Measurements from ENCODE around the gene HMOX1.
A peak's percentile ranks its signal among the peaks of the same experiment; 100 is the strongest.
"Not testable (repeated sequence)": the region's sequence is repeated elsewhere in the genome, so short reads cannot be mapped to it uniquely, and the experiment has no call there.

HMOX1 gene

DNA sequence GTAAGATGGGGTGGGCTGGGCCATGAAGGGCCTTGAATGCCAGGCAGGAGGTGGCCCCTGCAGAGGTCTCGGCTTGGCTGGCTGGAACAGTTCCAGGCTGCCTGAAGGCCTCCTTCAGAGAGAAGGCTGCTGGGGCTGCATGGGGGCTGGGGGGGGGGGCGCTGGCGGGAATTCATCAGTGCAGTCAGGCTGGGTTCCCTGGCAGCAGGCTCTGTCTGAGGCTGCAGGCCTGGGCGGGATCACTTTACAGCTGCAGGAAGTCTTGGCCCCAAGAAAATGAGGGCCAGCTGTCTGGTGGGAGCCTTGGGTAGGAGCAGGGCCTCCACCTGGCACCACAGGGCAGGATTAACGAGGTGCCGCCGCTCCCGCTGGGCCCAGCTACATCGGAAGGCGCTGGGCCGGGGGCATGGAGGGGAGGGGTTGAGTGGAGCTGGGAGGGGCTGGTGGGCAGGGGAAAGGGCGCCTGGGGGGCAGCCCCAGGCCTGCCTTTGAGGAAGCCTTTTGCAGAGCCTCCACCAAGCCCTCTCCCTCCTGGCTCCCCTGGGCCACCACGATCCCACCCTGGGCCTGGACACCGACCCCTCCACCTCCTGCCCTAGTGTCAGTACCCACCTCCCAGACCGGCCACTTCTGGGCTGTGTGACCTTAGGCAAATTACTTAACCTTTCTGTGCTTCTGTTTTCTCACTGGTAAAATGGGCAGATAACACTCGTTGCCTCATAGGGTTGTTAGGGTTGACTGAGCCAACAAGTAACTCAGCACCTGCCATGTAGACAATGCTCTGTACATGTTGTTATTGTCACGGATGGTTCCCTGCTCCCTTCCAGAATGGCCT lies 31.0 kb upstream of the HMOX1 start:
- peak in 16 of 58 donors; percentile 7 to 41 (median 21) for DNase-seq

DNA sequence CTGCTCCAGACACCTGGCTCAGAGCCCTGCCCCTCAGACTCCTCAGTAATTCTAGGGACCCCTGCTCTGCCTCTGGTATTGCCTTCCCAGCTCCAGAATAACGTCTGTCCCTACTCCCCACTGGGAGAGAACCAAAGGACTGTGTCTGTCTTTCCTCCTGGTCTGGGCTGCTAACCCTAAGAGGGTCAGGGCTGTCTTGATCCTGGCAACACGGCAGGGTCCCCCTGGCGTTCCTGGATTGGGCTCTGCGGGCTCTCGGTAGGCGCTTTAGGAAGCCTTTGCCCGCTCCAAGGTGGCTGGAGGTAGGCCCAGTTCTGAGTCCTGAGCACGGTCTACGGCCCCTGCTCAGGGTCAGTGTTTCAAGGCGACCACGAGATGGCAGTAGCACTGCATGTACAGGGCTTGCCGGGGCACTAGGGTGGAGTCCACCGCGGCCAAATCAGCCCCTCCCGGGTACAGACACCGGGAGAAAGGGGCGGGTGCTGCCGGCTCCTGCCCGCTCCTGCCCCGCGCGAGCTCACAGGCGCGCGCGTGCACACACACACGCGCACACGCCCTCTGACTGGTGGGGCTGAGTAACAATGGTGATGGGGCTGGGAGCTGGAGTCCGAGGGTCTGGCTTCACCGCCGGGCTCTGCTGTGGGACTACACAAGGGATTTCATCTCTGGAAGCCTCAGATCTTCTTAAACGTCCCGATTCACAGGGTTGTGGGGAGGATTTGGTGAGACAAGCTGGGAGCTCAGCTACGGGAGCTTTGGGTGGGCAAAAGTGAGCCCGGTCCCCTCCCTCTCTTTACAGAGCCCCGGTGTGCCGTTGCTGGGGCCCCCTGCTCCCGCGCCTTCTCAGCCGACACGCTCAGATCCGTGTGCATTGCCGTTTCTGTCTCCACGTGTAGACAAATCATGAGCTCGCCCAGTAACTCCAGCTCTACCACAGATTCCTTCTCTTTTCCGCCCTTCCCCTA lies 30.1 kb upstream of the HMOX1 start:
- DNase-seq, result peak; percentile 19 to 92 (median 81)

DNA sequence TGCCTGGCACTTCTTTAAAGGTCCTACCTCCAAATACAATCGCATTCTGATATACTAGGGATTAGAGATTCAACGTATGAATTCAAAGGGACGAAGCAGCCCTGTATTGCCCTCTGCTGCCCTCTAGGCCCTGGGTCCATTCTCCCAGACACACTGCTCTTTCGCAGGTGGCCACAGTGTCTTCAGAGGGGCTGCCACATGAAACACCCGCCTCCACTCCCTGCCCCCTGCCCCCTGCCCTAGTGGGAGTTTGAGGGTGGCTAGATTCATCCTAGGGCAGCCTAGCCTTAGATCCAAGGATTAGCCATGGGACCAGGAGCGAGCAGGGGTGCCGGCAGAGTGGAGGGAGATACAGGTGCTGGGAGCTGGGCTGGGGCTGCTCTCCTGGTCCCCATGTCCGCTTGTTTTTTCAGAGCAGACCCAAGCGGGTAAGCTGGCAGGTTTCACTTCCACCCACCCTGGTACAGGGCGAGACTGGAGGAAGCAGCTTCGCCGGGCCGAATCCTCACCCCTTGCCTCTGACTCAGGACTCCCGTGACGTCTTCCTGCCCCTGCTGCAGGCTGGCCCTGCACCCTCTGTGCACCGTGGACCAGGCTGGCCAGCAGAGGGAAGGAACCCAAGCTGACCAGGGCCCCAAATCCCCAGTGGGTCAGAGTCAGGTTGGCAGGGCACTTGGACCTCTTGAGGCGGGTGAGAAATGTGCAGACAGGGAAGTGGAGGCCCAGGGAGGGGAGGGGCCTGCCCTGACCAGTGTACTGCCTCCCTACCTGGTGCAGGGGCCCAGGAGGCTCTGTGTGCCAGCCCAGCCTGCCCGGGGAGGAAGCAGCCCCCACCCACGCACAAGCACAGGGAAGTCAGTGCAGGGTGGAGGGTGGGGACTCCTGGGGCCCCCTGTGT lies 28.4 kb upstream of the HMOX1 start:
- DNase-seq, result peak in 42 of 58 donors; percentile 9 to 66 (median 40)

DNA sequence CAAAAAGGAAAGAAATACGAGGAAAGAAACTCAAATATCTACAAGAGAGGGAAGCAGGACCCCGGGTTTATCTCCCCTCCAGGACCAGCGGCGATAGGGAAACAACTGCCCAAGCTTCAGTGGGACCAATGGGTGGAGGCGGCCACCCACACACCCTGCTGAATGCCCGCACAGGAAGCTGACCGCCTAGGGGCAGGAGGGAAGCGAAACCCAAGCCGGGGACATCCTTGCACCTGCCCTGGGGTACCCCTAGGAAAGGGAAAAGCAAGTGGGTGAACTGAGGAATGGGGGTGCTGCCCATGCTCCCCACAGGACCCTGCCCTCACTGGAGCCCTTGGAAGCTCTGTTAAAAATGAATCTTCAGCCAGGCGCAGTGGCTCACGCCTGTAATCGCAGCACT lies 27.6 kb upstream of the HMOX1 start:
- DNase-seq, result peak in 5 of 58 donors; percentile 8 to 42 (median 17)

DNA sequence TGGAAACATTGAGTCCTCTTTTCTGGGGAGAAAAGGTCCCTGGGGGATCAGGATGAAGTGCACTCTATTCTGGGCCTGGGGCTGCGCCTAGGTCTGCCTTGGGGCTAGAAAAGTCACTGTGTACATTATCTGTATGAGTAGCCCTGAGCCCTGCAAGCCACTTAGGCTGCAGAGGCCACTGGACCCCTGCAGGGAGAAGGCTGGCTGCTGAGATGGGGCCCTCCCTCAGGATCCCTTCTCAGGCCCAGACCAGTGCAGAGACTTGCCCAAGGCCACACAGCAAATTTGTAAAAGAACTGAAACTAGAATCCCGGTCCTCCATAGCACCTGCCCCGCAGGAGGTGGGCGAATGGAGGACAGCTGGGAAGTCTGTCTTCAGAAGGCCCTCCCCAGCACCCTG lies 26.8 kb upstream of the HMOX1 start:
- no peak for DNase-seq

DNA sequence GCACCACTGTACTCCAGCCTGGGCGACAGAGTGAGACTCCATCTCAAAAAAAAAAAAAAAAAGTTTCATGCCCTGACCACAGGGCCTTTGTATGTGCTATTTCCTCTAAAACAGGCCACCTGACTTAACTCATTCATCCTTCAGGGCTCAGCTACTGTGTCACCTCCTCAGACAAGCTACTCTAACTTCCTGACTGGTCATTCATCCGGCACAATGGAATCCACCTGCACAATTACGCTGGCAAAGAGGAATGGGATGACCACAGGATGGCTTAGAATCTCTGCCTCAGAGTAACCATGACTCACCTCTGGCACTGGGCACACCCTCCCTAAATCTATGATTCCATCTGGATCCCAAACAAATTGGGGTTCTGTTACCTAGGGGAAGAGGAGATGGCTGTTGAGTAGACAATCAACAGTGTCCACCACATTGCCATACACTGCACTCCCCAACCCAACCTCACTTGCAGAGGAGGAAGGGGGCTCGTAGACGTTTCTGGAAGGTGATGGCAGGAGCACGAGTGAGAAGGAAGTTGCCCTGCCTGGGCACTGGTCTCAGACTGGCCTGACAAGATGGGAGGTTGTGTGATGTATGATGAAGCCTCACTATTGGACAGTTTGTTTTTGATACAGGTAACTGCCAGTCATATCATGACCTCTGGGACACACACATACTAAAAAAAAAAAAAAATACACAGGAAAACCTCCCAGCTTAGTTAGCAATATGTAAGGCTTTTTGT lies 22.8 kb upstream of the HMOX1 start:
- no peak for DNase-seq

DNA sequence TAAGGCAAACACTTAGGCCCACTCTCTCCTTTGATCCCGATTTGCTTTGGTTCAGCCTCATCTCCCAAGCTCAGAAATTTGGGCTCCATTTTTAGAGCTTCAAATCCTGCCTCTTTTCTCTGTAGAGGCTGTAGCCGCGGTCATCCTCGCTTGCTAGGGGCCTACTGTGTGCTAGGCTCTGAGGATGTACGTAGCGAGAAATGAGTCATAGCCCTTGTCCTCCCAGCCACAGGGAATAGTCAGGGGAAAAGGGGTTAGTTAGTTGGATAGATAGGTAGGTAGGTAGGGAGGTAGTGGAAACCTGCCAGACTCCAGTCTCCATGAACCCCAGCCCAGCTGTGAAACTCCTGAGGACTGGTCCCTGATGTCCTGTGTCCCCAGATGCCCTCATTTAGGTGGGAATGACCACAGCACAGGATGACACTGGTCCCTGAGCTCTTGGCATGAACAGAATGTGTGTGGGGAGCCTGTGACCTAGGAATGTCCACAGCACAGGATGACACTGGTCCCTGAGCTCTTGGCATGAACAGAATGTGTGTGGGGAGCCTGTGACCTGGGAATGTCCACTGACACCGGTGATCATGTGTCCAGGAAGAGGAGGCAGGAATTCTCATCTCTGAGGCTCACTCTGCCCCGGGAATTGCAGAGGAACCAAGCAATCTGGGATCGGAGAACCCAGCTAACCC lies 21.4 kb upstream of the HMOX1 start:
- DNase-seq, result no peak

DNA sequence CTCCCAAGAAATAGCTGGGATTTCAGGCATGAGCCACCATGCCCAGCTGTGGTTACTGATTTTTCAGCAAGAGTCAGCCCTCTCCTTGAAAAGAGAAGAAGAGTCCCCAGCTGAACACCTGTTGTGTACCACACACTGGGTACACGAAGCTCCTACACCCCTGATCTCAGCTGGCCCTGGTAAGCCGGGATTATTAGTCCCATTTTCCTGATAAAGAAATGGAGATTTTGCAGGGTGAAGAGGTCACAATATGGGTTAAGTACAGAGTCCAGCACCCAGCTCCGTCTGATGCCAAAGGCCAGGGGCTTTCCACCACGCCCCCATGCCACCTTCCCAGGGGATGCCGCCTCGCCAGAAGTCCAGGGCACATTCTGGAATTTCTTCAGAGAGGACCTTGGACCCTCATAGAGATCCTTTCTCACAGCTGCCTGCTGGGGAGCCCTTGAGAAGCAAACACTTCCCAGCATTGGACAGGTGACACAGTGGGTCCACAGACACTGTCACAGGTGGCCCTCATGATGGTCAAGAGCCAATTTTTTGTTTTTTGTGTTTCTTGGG lies 19.8 kb upstream of the HMOX1 start:
- no peak for DNase-seq

DNA sequence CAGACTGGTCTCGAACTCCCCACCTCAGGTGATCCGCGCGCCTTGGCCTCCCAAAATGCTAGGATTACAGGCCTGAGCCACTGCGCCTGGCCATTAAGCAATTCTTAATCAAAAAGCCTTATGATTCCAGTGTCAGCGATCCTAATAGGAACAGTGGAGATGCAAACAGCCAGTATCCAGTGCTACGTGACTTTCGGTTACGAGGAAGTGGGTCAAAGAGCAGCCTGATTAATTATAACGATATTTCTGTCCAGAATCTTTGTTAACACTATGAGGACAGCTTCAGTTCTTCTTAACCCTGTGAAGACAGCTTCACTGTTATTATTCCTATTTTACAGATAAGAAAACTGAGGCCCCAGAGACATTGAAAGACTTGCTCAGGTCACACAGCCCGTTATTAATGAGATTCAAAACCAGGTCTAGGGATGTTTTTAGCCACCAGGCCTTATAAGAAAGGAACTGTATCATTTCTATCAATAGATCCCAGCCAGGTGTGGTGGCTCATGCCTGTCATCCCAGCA lies 17.3 kb upstream of the HMOX1 start:
- no peak for DNase-seq

DNA sequence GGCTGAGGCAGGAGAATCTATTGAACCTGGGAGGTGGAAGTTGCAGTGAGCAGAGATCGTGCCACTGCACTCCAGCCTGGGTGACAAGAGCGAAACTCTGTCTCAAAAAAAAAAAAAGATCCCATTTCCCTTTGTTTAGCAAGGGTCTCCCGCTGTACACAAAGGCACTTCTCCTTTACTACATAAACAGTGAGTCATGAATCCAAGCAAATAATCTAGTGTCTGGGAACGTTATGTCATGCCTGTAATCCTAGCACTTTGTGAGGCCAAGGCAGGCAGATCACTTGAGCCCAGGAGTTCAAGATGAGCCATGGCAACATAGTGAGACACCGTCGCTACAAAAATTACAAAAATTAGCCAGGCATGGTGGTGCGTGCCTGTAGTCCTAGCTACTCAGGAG lies 16.7 kb upstream of the HMOX1 start:
- not testable (repeated sequence) for DNase-seq

DNA sequence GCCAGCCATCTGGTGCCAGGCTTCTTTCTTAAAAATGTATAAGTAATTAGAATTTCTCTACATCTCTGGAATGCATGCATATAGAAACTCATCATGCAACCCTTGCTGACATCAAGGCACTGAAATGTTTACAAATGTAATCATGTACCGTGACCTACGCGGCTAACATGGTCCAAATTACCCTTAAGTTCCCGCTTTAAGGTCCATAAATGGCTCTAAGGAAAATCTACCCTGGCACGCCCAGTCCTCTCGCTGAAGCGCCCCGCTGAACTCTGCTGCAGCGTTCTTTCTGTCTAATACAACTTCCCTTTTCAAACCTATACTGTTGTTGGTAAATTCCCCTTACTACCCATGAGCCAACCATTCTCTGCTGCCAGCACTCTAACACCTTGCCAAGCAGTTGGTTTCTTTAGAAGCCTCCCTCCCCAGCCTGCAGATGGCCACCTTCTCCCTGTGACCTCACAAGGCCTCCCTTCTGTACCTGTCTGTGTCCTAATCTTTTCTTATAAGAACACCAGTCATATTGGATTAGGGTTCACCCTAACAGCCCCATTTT lies 13.5 kb upstream of the HMOX1 start:
- DNase-seq, result no peak

DNA sequence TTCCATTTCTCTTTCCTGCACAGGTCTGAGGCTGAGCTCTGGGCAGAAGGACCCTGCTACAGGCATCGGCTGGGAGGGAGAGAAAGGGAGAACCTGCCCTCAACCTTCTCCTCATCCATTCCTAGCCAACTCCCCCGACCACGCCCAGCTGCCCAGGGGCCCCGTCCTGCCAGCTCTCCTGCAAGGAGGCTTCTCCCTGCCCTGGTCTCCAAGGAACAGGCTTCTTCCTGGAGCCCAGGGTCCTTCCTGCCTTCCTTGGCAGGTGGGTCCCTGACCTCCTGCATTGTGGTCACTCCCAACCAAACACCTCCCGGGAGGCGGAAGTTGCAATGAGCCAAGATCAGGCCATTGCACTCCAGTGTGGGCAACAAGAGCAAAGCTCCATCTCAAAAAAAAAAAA lies 12.5 kb upstream of the HMOX1 start:
- no peak for DNase-seq

DNA sequence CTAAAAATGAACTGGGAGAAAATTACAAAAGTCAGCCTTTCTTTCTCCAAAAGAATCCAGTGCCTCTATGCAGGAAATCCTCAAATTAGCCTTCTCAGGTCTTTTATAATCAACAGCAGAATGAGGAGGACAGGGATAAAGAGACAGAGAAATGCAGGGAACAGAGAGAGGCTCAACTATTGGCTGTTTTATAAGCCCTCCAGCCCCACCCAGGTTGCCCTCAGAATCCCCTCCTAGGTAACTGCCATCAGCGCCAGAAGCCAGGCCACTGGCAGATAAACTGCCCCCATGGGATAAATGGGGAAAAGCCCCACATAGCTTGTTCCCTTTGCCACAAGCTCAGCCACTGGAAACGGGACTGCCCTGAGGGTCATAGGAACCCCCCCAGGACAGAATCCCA lies 10.9 kb upstream of the HMOX1 start:
- DNase-seq, result no peak

DNA sequence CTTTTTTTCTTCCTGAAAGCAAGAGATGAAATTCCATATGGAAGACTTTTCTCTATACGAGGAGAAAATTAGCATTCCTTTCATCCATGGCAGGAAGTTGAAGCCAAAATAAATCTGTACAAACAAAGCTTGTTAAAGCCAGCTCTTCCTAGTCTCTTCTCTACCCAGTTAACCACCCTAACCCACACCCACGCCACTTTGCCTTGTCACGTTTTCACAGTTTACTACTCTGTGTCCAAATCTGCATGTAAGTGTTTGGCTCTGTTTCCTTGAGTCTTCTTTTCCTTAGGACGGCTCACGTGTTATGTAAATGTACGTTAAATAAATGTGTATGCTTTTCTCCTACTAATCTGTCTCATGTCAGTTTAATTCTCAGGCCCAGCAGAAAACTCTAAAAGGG lies 7.1 kb upstream of the HMOX1 start:
- DNase-seq, result peak in 7 of 58 donors; percentile 10 to 54 (median 26)

DNA sequence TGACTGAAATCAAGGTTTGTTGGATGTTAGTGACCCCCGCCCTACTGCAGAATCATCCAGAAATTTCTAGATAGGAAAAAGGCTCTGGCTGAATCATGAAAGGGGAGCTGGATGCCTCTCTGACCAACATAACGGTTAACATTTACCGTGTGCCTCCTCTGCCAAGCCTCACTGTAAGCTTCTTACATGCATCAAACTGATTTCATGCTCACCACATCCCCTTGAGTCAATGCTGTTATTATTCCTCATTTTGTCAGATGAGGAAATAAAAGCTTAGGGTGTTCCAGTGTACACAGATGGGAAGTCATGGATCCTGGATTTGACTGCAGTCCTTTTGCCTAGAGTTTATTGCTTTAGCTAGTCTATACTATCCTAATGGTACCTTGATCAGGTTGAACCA lies 5.9 kb upstream of the HMOX1 start:
- no peak for DNase-seq

DNA sequence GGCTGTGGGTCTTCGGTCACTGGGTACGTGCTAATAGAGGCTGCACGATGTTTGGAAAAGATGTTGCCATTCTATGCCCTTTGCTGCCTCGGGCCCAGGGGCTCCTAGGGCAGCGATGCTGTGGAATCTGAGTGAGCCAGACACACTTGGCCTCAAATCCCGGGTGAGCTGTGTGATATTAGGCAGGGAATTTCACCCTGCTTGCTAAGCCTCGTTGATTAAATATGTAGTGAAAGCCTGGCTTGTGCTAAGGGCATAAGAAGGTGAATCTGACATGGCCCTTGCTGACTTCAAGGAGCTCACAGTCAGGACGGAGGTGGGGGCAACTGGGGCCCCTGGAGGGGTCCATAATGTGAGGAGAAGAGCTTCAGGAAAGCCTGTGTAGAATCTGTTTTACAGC lies 5.4 kb upstream of the HMOX1 start:
- DNase-seq, result no peak

DNA sequence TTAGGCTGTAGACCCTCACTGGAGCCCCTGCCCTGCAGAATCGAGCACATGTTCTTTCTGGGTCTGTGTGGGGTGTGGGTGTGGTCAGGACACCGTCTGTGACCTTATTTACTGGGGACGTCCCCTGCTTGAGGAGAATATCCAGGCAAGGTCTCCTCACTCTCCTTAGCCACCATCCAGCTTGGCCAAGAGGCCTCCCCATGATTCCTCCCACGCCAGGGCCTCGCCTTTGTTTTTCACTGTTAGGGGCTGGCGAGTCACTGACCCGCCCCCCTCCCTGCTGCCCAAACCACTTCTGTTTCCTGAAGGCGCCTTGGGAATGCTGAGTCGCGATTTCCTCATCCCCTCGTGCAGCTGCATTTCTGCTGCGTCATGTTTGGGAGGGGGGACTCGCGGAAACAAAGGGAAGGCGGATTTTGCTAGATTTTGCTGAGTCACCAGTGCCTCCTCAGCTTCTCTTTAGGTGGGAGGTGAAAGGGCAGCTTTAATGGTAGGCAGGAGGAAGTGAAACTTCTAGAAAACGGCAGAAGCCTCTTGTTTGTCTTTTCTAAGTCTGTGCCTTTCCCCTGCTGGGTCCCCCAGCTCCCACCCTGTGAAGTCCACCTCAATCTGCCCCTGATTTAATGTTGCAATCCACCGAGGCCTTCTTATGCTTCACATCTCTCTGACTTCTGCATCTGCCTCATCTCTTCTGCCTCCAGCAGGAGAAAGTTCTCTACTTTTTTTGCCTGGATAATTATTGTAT lies 4.0 kb upstream of the HMOX1 start:
- peak in 54 of 58 donors; percentile 15 to 88 (median 66) for DNase-seq

DNA sequence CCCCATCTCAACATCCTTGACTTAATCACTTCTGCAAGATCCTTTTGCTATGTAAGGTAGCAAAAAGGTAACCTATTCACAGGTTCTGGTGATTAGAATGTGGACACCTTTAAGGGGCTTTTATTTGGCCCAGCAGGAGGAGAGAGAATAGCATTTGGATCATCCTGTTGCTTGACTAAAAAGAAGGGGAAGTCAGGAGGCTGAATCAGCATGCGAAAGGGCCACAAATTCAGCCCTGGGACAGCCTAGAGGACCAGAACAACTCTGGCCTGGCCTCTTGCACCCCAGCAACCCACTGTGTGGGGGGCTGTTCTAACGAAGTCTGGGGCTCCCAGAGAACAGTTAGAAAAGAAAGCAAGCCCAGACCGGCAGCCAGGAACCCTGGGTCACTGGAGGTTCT lies 3.2 kb upstream of the HMOX1 start:
- DNase-seq, result peak in 1 of 58 donors; percentile 8
